CD4-positive, alpha-beta T cell treated with Interleukin-10 for 1 hour (primary cell): ENCODE results near the gene FAM47A.

Experiments used
- DNase-seq: peaks from one replicate; pipeline ENCODE4 v3.0.0-alpha.2; 2020

The FAM47A gene

DNA sequence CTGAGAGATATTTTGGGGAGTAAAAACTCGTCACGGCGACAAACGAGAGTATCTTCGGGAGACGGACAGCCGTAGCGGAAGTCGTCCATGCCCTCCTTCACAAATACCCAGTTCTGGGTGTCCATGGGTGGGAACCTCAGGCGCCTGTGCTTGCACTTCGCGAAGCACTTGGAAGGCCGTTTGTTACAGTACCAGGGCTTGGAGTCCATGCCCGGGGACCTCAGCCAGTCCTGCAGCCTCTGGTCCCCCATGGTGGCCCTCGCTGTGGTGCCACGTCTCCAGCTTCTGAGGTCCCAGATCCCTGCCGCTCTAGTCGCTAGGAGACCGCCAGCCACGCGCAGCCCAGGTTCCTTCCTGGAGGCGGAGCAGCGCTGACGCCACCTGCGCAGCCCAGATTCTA, at the start of gene FAM47A:
Gene FAM47A, minus strand, starts transcription at position 287 of the 400 bp plus-strand sequence. Its CDS starts 36 bp downstream, at position 251.
- no peak for DNase-seq

DNA sequence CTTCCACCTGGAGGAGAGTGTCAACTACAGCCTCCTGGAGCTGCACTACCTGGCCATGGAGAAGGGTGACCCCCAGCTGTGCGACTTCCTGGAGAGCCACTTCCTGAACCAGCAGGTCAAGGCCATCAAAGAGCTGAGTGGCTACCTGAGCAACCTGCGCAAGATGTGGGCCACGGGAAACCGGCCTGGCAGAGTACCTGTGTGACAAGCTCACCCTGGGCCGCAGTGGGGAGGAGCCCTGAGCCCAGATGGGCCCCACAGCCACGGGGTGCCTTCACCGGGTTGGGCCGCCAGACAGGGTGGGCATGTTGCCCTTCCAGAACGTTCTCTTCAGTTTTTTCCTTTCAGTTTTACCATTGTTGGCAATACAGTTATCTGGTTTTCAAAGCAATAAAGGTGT, 15.2 kb upstream of the FAM47A start:
- no peak for DNase-seq

DNA sequence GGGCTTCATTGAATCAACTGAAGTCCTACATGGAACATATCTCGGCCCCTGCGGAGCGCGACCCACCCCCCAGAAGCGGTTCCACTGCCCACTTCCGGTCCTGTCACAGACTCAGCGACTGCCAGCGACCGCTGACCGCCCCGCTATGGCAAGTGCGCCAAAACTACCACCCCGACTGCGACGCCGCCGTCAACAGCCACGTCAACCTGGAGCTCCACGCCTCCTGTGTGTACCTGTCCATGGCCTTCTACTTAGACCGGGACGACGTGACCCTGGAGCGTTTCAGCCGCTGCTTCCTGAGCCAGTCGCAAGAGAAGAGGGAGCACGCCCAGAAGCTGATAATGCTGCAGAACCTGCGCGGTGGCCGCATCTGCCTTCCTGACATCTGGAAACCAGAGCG, 14.8 kb upstream of the FAM47A start:
- no peak for DNase-seq

DNA sequence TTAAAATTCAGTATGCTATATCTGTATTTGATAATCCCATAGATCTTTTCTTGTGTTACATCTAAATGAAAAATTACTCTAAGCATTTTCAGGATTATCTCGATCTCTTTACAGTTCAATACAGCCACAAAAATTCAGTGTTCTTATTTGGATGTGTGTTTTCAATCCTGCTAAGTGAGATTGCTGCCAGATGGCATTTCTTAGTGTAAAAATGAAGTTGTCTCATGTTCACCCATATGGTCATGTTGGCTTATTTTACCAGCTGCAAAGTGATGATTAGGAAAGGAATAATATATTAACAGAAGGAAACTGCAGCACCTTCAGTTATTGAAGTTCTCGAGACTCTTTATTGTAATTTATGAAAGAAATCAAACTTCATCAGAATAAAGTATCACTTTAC, 12.1 kb upstream of the FAM47A start:
- DNase-seq, result no peak

DNA sequence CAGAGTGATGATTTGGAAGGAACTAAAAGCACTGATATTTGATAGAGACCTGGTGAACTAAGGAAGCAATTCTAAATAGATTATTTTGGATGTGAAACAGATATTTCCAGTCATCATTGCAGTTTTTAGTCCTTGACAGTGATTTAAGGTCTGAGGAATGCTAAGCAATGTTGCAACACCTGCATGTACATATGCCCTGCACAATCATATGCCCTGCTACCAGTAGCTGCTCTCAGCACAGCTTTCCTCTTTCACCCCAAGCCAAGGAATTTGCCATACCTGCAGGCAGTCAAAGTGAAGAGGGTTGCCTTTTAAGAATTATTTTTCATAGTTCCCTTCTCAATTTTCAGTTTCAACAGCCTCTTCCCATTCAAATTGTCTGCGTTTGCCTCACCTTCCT, 8.7 kb upstream of the FAM47A start:
- no peak for DNase-seq

- no peak for DNase-seq
These were observed 952 bp downstream of the FAM47A start for GRCh38 chrX:34130980-34131744.

- no peak for DNase-seq
These were observed 1.6 kb downstream of the FAM47A start for GRCh38 chrX:34130501-34130900.

GRCh38 chrX:34126011-34126410, 6.1 kb downstream of the FAM47A start:
- DNase-seq, result no peak

DNA sequence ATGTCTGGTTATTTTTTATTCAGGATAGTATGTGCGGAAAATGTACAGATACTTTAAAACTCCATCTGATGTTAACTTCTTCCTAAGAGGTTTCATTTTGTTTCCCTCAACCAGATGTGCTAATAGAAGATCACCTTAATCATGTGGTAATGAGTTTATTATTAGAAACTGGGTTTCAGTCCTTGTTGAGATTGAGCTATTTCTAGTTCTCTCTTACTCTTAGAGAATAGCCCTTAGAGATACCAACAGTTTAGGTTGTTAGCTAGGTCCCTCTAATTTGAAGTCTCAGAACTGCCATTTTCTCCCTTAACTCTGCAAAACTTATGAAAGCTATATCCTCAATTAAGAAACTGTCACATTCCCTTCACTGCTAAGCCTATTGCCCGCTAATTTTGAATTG, 13.0 kb downstream of the FAM47A start:
- DNase-seq, result no peak

DNA sequence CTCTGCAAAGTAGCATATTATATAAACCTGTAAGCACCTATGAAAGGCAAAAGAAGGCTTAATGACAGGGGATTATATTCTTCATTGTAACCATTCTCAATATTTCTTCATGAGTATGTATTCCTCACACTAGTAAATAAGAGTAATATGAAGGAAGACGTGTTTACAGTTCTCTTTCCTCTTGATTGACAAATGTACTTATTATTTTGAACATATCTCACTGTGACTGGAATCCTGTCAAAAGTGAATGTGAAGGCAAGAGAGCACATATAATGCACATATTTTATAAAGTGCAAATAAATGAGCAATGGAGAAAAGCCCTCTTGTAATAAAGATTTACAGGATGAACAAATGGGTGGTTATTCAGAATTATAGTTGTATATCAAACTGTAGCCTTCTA, 19.7 kb downstream of the FAM47A start:
- DNase-seq, result no peak
